ENCODE measurements around the gene RAB3GAP2. TPM values are rescaled to one million over a fixed set of nuclear protein-coding genes. Genes with fewer than 3 reads are reported as not detected.
"Not testable (repeated sequence)": the region's sequence is repeated elsewhere in the genome, so short reads cannot be mapped to it uniquely, and the experiment has no call there.

Gene RAB3GAP2
- total RNA-seq, 1 donor from 2014 or later, result 31.3 TPM

DNA sequence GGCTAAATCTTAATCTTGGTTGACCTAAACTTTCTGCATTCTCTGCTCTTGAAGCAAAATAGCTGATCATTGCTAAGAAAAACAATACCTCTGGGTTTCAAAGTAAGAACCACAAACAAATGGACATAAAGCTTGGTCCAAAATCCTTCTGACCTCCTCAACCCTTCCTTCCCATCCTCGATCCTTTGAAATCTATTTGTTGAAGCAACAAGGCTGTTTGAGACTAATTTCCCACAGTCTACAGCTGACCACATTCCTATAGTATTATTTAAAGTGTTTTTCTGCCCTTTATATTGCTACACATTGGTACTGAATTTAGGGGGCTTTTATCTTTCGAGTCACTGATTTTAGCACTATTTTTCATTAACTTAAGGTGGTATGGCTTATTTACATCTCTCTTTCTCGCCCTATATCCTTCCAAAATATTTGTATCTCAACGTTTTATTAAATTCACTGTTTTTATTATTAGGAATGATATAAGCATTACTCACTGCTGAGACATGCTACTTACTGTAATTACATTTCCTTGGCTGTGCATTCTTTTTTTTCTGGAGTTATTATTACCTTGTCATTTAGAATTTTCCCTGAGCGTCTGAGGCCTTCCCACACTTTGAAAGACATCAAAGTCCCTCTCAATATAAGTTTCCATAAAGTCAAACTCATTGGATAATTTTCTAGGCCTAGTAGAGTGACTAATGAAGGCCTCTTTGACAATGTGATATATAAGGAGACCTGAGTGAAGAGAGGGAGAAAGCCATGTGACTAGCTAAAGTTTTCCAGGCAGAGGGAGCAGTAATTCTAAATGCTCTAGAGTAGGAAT is 73.9 kb downstream of the RAB3GAP2 start:
- no peak for DNase-seq (ENCODE audit: low read depth, low spot score)

DNA sequence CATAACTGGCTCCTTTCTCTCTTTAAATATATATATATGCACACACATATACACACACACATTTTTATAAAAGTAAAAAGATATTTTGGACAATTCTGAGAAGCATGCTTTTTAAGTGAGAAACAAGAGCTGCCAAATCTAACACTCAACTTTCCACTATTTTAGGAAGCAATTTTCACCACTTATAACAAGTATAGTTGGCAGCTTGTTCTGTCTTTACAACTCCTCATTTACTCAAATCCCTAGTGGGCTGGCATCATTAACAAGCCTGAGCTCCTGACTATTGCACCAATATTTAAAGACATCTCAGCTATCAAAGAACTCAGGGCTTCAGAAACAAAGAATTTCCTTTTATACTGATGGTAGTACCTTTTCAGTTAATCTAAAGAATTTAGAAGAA is 76.6 kb downstream of the RAB3GAP2 start:
- DNase-seq (ENCODE audit: low read depth, low spot score), result no peak

DNA sequence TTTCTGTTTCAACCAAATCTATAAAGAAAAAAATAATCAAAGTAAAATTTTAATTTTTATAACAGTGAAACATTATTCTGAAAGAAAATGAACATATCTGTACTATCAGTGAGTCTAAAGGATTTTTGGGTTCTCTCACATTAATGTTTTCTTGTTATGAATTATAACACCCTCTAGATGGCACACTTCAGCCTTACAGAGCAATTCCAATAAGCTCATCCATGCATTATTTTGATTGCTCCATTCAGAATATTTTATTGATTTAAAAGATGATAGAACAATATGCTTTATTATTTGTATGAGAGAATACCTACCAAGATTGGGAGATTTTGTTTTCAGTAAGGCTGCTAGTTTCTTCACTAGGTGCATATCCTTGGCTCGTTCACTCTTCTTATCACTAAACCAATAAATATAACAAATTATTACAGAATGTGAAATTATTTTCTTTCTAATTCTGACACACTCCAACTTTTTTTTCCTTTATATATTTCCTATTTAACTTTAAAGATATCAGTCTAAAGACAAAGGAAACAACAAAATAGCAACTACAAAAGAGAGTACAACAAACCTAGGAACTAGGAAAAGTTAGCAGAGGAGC is 82.4 kb downstream of the RAB3GAP2 start:
- DNase-seq (ENCODE audit: low read depth, low spot score), result no peak

DNA sequence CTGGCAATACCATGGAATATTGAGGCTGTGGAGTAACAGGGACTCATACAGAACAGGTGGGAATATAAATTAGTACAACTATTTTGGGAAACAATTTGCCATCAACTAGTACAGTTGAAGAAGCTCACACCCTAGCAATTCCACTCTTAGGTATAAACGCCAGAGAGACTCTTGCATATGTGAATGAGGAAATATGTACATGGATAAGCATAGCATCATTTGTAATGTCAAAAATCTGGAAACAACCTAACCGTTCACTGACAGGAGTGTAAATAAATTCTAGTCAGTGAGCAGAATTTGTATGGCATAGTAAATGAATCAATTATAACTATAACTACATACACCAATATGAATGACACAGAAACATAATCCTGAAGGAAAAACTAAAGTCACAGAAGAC is 83.7 kb downstream of the RAB3GAP2 start:
- no peak for DNase-seq (ENCODE audit: low read depth, low spot score)

DNA sequence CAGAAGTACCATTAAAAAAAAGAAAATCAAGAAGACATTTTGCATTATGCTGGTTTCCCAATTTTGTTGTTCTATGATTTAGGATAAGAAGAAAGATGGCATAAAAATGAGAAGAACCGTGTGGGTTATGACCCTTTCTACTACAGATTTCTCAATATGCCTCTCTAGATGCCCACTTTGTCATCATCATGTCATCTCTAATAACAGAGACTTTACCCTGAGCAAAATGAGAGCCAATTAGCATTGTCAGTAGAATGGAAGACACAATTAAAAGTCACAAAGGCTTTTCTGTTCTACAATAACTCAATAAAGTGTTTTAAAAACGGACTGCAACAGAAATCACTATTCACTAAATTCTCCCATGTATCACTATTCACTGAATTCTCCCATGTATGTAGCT is 85.5 kb downstream of the RAB3GAP2 start:
- DNase-seq (ENCODE audit: low read depth, low spot score), result no peak

DNA sequence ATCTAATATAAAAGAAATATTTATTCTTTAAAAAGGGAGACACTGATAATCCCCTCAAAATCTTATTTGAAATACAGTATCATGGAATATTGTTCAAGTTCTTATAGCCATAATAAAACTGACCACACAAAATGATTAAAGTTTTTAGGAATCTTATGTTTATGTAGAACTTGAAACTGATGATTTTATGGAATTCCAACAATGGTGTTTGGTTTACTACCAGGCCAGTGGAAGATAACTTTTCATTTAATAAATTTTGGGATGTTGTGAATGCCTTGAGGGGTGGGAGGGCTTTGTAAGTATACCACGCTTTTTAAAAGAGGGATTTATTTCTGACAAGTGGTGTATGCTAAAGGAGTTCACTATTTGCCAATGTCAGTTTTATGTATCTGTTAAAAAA is 87.7 kb downstream of the RAB3GAP2 start:
- no peak for DNase-seq (ENCODE audit: low read depth, low spot score)

DNA sequence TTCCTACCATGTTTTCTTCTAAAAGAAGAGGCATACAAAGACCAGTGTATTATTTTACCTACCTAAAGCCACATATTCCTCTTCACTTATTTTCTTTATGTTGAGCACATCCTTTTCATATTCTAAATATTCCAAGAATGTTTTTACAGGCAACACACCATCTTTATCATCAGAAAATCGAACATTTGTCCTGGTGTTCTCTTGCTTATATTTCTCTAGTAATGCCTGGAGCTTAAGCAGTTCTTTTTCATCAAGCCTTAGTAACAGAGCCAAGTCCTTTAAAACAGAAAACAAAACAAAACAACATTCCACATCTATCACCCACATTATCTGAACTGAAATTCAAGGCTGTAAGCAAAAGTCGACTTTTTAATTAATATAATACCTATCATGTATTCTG is 89.6 kb downstream of the RAB3GAP2 start:
- DNase-seq (ENCODE audit: low read depth, low spot score), result no peak

DNA sequence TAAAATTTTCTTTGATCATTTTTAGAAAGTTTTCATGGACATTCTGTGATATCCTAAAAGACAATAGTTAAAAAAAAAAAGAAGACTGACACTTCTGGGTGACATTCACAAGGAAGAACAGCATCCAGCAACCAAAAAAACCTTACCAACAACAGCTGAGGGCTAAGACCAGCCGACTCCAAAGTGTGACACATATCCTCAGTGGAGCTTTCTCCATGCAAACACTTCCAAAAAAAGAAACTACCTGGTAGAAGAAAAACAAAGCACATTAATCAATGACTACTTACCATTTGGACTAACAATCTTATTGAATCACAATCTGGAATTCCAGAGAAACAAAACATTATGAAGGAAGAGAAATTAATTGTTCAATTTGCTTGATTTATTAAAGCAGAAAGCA is 90.1 kb downstream of the RAB3GAP2 start:
- DNase-seq (ENCODE audit: low read depth, low spot score), result no peak

DNA sequence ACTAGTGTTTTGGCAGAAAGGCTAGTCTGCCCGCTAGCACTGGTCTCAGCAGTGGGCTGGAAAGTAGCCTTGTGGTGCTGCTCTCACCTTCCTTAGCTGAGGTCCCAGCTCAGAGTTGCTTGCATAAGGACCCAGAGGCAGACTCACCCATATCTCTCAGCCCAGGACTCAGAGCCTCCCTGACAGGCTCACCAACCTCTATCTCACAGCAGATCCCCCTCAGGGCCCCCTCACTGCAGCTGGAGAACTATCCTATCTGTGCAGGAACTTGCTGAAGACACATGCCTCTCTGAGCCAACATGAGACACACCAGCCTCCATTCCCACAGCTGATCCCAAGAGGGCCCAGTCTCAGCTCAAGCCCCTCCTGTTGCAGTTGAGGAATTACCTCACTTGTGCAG is 95.7 kb downstream of the RAB3GAP2 start:
- no peak for DNase-seq (ENCODE audit: low read depth, low spot score)

DNA sequence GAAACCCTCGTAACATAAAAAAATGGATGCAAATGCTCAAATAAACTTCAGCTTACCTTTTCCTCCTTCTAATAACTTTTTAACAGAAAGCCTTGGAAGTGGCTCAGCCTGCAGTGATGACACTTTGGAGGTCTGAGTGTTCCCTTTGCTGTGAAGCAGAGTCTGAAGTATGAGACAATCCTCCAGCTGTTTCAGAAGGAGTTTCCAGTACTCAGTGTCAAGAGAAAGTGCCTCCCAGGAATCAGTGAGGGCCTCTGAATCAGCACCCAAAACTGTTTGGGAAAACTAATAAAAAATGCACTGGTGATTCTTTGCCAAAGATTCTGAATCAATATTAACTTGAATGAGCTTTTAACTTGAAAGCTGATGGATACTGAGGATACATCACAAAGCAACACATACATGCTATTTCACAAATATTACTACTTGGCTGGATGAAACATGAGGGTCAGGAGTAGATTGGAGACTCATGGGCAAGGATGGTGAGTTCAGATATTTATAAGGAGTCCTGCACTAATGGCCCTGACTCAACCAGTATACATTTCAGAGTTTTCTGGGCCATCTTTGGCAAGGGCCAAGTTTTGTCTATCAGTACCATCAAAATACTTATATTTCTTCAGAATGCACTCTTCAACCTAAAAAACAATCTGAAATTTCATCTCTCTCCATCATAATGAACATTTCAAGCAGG is 101.3 kb downstream of the RAB3GAP2 start:
- DNase-seq (ENCODE audit: low read depth, low spot score), result no peak

DNA sequence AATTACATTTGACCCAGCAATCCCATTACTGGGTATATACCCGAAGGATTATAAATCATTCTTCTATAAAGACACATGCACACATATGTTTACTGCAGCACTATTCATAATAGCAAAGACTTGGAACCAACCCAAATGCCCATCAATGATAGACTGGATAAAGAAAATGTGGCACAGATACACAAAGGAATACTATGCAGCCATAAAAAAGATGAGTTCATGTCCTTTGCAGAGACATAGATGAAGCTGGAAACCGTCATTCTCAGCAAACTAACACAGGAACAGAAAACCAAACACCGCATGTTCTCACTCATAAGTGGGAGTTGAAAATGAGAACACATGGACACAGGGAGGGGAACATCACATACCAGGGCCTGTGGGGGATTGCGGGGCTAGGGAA is 102.4 kb downstream of the RAB3GAP2 start:
- not testable (repeated sequence) for DNase-seq (ENCODE audit: low read depth, low spot score)

DNA sequence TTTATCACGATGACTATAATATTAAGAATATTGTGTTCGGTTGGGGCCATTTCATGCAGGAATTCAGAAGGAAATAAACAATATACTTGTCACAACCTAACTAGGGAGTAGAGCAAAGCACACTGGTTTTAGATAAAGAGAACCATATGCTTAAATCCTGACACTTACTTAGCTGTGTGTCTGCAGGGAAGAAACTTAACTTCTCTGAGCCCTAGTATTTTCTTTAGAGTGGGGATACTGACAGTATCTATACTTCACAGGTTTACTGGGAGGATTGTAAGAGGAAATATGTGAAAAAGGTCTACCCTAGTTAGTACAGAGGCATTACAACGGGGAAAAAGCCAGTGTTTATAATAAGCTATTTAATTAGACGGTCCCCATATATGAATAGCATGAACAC is 105.4 kb downstream of the RAB3GAP2 start:
- DNase-seq (ENCODE audit: low read depth, low spot score), result no peak

DNA sequence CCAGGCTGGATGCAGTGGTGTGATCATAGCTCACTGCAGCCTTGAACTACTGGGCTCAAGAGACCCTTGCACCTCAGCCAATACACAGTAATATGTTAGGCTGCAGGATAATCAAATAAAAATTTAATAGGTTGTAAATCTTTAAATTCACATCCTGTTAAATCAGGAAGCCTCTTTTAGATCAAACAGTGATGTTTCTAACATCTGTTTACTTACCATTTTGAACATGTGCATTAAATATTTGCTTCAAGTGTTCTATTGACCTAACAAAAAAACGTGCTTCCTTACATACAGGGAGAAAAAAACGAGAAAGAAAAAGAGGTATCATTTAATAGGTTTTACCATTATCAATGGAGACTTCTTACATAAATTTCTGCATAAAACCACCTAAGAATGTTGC is 107.7 kb downstream of the RAB3GAP2 start:
- no peak for DNase-seq (ENCODE audit: low read depth, low spot score)

DNA sequence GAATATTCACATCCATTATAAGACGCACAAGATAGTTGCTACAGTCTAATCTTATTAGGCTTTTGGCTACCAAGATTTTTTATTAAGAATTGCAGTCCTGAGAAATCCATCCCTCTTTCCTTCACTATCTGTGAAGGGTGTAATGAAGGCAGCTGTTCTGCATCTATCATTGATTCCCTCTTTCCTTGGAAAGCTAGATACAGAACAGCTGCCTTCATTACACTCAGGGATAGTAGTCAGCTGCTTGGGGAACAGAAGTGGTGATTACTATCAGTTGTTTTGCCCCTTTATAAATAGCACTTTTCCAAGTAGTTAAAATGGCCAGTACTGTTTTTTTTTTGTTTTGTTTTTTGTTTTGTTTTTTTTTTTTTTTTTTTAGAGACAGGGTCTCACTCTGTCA is 108.1 kb downstream of the RAB3GAP2 start:
- DNase-seq (ENCODE audit: low read depth, low spot score), result no peak

DNA sequence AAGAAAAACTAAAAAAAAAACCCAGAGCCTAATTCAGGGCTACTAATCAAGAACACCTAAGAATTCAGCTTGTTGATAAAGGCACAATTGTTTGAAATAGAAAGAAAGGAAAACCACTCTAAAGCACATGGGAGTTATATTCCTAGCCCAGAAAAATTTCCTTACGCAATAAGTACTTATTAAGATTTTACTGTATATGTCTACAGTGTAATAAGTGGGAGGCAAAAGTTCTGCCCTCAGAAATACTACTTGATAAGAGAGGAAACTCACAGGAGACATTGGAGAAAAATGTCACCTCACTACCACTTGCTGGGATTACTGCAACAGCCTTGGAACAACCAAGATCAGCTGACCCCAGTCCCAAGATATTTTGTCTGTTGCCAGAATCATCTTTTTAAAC is 112.2 kb downstream of the RAB3GAP2 start:
- no peak for DNase-seq (ENCODE audit: low read depth, low spot score)

DNA sequence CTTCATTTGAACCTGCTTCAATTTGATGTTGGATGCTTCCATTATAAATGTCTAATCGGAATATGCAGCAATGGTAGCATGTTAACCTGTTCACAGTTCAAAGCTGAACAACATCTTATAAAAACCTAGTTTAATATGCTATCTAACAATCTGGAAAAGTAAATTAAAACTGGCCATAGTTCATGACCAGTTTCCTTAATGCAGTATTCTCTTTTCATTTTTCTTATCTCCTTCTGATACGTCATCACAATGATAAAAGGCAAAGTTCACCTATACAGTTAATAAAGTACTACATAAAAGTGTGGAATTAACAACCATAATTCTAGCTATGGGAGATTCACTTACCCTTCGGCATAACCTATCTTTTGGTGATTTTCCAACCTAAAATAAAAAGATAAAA is 113.2 kb downstream of the RAB3GAP2 start:
- DNase-seq (ENCODE audit: low read depth, low spot score), result no peak

DNA sequence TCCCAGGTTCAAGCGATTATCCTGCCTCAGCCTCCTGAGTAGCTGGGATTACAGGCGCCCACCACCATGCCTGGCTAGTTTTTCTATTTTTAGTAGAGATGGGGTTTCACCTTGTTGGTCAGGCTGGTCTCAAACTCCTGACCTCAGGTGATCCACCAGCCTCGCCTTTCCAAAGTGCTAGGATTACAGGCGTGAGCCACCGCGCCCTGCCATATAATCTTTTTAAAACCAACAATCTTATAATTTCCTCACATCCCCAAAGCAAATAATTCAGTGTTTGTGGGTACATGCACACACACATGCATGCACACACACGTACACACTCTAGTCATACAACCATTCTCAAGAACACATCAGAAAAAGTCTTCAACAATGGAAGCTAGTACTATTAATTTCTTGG is 113.7 kb downstream of the RAB3GAP2 start:
- not testable (repeated sequence) for DNase-seq (ENCODE audit: low read depth, low spot score)

DNA sequence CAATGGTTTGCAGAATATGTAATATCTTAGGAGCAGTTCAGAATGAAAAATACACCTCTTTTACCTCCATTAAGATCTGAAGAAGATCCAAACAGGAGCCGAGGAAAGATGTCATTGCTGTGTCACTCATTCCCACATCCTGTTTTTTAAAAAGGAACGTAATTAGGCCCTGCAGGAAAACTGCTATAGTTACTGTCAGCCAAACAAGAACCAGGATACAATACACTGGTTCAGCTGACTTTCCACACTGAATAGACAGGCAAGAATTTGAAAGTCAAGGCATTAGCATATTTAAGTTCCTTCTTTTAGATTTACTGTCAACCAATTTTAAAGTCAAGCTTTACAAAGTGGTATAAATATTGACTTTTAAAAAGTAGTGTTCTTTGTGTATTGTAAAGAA is 114.5 kb downstream of the RAB3GAP2 start:
- DNase-seq (ENCODE audit: low read depth, low spot score), result no peak

DNA sequence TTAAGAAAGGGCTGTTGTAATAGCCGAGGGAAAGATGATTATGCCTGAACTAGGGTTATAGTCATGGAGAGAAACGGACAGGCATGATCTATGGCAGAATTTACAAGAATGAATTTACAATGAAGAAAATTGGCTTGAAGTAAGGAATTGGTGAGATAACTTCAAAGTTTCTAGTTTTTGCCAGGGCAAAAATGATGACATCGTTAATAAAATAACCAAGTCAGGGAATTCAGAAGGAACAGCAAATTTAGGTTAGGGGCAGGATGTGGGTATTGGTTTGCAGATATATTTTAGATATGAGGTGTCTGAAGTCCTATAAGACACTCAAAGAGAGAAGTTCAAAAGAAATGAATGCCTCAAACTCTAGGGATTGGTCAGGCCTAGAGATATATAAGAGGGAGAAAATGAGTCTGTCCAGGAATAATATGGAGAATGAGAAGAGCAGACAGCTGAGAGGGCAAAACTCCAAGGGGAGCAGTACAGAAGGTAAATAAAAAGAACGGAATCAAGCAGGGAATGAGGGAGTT is 115.6 kb downstream of the RAB3GAP2 start:
- DNase-seq (ENCODE audit: low read depth, low spot score), result no peak

DNA sequence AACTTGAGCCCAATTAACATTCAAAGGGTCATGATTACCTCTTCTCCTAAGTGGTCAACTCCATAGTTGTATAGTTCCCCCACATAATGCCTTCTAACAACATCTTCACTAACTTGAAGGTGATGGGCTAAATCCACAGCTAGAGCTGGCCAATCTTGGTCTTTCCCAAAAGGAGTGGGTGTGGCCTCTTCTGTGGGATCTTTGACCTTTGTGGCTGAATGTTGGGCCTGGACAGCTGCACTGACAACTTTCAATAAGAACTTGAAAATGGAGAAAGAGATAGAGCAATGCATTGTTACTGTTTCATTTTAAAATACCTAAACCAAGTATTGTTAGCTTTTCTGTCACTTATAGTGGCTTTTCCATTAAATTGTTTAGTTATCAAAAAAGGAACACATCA is 119.1 kb downstream of the RAB3GAP2 start:
- DNase-seq (ENCODE audit: low read depth, low spot score), result no peak

DNA sequence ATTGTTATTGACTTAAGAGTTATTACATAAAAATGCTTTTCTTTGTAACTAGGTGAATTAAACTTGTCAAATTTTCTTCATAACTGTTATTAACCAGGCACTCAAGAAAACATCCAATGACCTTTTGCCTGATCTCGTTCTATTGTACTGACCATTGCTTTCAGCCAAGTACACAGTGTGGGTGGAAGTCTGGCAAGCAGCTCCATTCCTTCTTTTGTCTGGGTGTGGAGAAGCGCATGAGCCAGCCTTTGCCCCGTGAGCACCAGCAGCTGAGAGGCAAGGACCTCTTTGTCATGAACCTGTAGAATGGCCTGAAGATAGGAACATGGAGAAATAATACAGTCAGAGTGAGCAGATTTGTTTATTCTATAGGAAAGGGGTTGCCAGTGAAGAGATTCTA is 120.8 kb downstream of the RAB3GAP2 start:
- DNase-seq (ENCODE audit: low read depth, low spot score), result peak; percentile 37

DNA sequence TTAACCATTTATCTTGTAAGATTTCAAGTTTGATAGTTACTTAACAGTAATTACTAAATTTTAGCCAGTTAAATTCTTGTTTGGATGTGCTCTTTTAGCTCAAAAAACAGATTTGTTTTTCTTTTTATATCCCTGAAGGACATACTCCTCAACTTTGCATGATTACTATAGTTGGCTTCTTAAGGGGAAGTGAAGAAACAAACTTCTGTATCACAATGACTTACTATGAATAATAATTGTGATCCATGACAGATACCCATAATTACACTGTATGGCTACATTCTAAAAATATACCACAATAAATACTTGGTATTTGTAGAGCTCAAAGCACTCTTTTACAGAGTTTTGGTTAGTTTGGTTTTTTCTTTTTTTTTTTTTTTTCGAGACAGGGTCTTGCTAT is 122.5 kb downstream of the RAB3GAP2 start:
- DNase-seq (ENCODE audit: low read depth, low spot score), result no peak
